NCI-H1417 treated with DMSO at 0.1 percent for 48 hours (cell line): ENCODE data around the gene CREB3.

Source experiments
- DNase-seq: peaks from one replicate; lab custom pipeline; 2025; lab: John Stamatoyannopoulos, UW

Gene CREB3

GRCh38 chr9:35727676-35728040 lies 4.8 kb upstream of the CREB3 start:
- DNase-seq, result no peak

GRCh38 chr9:35728041-35728971 lies 4.2 kb upstream of the CREB3 start:
- DNase-seq, result no peak

GRCh38 chr9:35729101-35729500 lies 3.4 kb upstream of the CREB3 start:
- no peak for DNase-seq

- DNase-seq, result no peak
These were observed 2.6 kb upstream of the CREB3 start for GRCh38 chr9:35729700-35730485.

GRCh38 chr9:35730486-35730854 lies 2.0 kb upstream of the CREB3 start:
- DNase-seq, result no peak

DNA sequence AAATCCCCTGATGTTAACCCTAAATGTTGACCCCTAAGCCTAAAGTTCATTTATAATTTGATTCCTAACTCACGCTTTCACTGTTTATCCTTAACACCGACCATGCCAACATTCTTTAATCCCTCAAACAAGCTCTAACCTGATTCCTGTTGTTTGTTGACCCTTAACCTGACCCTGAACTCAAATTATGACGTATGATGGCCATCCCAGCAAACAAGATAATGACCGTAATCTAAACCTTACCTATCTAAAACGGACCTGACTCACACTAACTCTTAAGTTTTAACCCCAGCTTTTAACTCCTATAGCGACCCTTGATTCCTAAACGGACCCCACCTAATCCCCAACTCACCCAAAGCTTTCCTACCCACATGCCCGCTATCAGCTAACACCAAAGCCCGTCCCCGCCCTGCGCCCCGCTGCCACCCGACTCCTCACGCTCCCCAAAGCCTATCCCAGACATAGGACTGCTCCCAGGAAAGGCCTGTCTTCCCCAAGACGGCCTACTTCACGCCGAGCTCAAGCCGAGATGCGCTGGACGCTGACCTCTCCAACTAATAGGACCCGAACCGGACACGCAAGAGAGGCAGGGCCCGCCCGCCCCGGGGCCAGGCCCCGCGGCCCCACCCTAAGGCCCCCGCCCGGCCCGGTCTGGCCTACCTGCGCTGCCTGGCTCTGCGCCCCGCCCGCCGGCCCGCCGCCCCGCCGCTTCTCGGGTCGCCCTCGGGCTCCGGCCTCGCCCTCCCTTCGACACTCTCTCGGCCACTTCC lies 866 bp upstream of the CREB3 start:
- DNase-seq, result no peak

- no peak for DNase-seq
These were observed 505 bp downstream of the CREB3 start for GRCh38 chr9:35732800-35733541.

GRCh38 chr9:35734096-35734495 lies 1.6 kb downstream of the CREB3 start:
- DNase-seq, result no peak

GRCh38 chr9:35736201-35736633 lies 3.8 kb downstream of the CREB3 start:
- DNase-seq, result no peak

DNA sequence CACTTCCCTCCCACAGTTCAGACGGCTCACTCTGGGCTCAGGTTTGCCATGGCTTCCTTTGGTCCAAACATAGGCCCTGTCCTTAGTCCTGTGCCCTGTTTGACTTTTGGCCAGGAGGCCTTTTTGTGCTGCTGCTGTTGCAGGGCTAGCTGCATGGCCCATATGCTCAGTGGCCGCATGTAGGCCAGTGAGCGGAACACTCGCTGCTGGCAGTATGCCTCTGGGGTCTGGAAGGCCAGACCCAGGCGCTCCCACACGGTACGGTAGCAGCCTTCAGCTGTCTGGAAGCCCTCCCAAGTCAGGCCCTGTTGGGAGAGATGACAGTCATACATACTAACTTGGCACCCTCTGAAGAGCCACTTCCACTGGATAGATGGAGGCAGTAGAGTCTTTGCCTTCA lies 4.7 kb downstream of the CREB3 start:
- DNase-seq, result no peak

DNA sequence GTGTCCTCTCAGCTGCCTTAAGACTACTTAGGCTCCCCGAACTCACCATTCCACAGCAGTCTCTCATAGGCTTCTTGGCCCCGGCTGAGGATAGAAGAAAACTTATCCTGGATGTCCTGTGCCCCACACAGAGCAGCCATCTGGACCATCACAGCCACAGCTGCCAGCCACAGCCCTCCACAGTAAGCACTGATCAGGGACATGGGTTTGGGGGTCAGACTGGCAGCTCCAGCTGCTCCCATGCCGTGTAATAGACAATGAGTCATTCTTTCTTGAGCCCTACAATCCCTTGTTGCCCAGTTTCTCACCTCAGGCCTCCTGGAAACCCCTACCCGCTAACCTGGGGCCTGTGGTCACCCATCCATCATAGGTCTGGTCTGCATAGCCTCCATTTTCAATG lies 5.7 kb downstream of the CREB3 start:
- DNase-seq, result no peak

- DNase-seq, result no peak
These were observed 6.5 kb downstream of the CREB3 start for GRCh38 chr9:35738924-35739323.

GRCh38 chr9:35740243-35740642 lies 7.8 kb downstream of the CREB3 start:
- no peak for DNase-seq

DNA sequence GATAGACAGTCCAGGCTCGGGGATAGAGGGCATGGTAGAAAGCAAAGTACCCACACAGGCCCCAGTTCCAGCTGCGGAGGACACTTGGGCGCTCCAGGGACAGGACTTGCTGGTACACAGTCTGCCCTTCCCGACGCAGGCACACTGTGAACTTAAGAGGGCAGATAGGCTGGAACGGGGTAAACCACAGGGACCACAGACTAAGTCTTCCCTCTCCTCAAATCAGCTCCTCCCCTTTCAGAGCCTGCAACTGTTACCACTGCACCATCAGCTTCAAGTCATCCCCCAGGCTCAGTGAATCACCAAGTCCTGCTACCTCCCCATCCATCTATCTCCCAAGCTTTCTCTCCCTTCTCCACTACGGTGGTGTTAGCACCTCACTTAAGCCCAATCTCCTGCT lies 9.3 kb downstream of the CREB3 start:
- no peak for DNase-seq

GRCh38 chr9:35743452-35743851 lies 11.0 kb downstream of the CREB3 start:
- DNase-seq, result no peak

DNA sequence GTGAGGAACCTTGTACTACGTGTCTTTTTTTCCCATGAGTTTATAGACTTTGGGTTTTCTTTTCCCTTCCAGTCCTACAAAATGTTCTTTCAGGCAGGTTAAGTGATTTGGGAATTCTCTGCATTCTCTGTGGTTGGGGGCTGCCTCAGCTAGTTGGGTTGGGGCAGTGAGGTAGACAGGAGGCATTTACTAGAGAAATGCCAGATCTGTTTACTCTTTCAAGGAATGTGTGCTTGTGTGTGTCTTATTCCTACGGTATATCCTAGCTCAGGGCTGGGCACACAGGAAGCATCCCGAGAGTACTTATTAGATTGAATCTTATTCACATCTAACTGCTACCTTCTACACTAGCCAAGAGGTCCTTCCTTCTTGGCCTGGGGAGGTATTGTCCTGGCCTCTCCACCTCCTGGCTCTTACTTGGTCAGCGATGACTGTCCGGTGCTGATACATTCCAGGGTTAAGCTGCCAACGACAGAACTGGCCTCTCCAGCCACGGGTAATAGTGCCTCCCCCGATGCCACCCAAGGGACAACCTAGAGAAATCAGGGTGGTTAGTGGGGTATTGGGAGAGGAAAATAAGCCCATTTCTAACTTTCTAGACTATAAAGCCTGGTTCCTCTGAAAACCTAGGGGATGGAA lies 11.5 kb downstream of the CREB3 start:
- DNase-seq, result no peak

DNA sequence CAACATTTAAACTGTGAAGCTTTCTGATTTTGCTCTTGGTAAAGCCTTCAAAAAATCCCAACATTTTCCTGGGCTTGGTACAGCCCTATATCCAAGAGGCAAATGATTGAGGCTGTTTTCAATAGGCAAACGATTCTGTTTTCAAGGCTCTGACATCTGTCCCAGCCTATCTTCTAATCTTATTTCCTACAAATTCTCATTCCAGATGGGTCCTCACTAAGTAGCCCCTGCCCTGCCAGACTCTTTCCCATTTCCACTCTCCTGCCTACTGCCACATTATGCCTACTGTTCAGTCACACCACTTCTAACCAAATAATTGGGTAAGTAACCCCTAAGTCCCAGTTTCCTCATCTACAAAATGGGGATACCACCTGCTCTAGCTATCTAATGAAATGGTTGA lies 13.1 kb downstream of the CREB3 start:
- DNase-seq, result no peak

- no peak for DNase-seq
These were observed 14.1 kb downstream of the CREB3 start for GRCh38 chr9:35746583-35746982.

- no peak for DNase-seq
These were observed 15.9 kb downstream of the CREB3 start for GRCh38 chr9:35748242-35748857.

- DNase-seq, result no peak
These were observed 16.5 kb downstream of the CREB3 start, which contains the start of the genes GBA2 and RGP1 for GRCh38 chr9:35748858-35749514. Gene GBA2, minus strand, starts transcription at chr9:35749228. Its CDS starts 524 bp downstream, at chr9:35748704. Gene RGP1, plus strand, starts transcription at chr9:35749287. Its CDS starts 469 bp downstream, at chr9:35749756.
